Measurements from ENCODE around the gene PCSK6. TPM values are rescaled to one million over a fixed set of nuclear protein-coding genes. Genes with fewer than 3 reads are reported as not detected.

The PCSK6 gene
- total and polyA plus RNA-seq, 2 of the 8 experiments (the other 6 are each of a cell fraction or from before 2014, with no cell fraction given), result 1.9 to 4.0 TPM

- H4K8ac ChIP-seq (ENCODE audit: extremely low read depth, insufficient read depth, low read length), result no peak overlapping the region
- H3K9me3 ChIP-seq (ENCODE audit: insufficient read depth in 2 of 2, low read depth in 1 of 2, low read length in 1 of 2), result no peaks in the 10 kb centered on the region
- no peak overlapping the region for H3K27ac ChIP-seq (ENCODE audit: low read depth, low read length)
- WGBS, 2 experiments (ENCODE audit: extremely low coverage in 1 of 2, insufficient coverage in 1 of 2, insufficient read length in 1 of 2, insufficient replicate concordance in 2 of 2, low coverage in 1 of 2, low lambda C conversion rate in 2 of 2, missing lambda C conversion rate in 1 of 2), result 85% methylated on average over 10 of the region's 10 CpGs; no CpG with 5 or more reads in 1 of the 2 experiments
- no peak overlapping the region for H4K5ac ChIP-seq (ENCODE audit: insufficient read length, low read depth, low read length)
- no peak for FAIRE-seq
- DNase-seq (ENCODE audit: low read depth in 1 of 2, low spot score in 2 of 2), result no peak
- H2BK15ac ChIP-seq (ENCODE audit: low read length), result no peak overlapping the region
- H3K4me2 ChIP-seq (ENCODE audit: insufficient read depth in 1 of 2, low read depth in 2 of 2, low read length in 2 of 2), result no peak overlapping the region
- no peak overlapping the region for H3K14ac ChIP-seq (ENCODE audit: insufficient read length)
- H2BK20ac ChIP-seq (ENCODE audit: low read length), result no peak overlapping the region
- H3K27me3 ChIP-seq (replicated peaks in 1 of 4; ENCODE audit: control insufficient read depth in 3 of 4, extremely low read depth in 1 of 4, insufficient read depth in 3 of 4, low read length in 3 of 4), result no peaks in the 10 kb centered on the region
- no peak for TF ChIP-seq E2F6 (IDR thresholded peaks at IDR 0.05)
- TF ChIP-seq TBP (IDR thresholded peaks at IDR 0.05; ENCODE audit: low read depth, low read length), result no peak
- no peak for TF ChIP-seq TEAD4 (IDR thresholded peaks at IDR 0.05; ENCODE audit: low read depth, low read length)
- no peak for TF ChIP-seq CBX5 (IDR thresholded peaks at IDR 0.05; ENCODE audit: low read depth, low read length)
- TF ChIP-seq SP2 (IDR thresholded peaks at IDR 0.05; ENCODE audit: low read length), result no peak
- no peak for TF ChIP-seq ATF2 (IDR thresholded peaks at IDR 0.05; ENCODE audit: low read length)
- no peak for TF ChIP-seq RFX5 (IDR thresholded peaks at IDR 0.05; ENCODE audit: borderline replicate concordance, low read depth, low read length)
- H3K23me2 ChIP-seq (ENCODE audit: low read depth, low read length), result no peaks in the 10 kb centered on the region
- no peak overlapping the region for H3K4ac ChIP-seq (replicated peaks; ENCODE audit: insufficient read length, low read depth, low read length)
- no peaks in the 10 kb centered on the region for H3K79me2 ChIP-seq (ENCODE audit: control insufficient read depth in 1 of 2, insufficient read depth in 2 of 2, low read length in 2 of 2)
- H3K9ac ChIP-seq (replicated peaks in 1 of 4; ENCODE audit: extremely low read depth in 1 of 4, low read depth in 3 of 4, low read length in 3 of 4), result no peak overlapping the region
- no peak overlapping the region for H2BK120ac ChIP-seq (replicated peaks; ENCODE audit: low read depth, low read length)
- no peak overlapping the region for H3K56ac ChIP-seq (replicated peaks; ENCODE audit: insufficient read length, low read depth, low read length)
- no peaks in the 10 kb centered on the region for H3K79me1 ChIP-seq (ENCODE audit: low read depth, low read length)
- H3K4me3 ChIP-seq (ENCODE audit: extremely low read depth in 1 of 4, insufficient read depth in 2 of 4, low read depth in 3 of 4, low read length in 4 of 4), result no peak overlapping the region
- ChIA-PET POLR2A (ENCODE audit: partially characterized antibody) (interaction anchor here (1.0 kb wide), 1 partner anchor 12 kb away, joined by 4 read pairs; no protein-coding TSS in a partner anchor), CTCF (ENCODE audit: partially characterized antibody) (interaction anchor here (0.6 to 1.6 kb wide), 4 partner anchors 12 to 263 kb away, joined by 3 to 6 read pairs (median 4); no protein-coding TSS in a partner anchor)
- no peak overlapping the region for H2BK12ac ChIP-seq (ENCODE audit: low read depth, low read length)
- no peak overlapping the region for H4K91ac ChIP-seq (replicated peaks; ENCODE audit: insufficient read length, low read length)
- peaks cover 0 to 2% (median under 1%) of the 10 kb centered on the region in 4 experiments; a peak in 3 of 7 replicates for H3K4me1 ChIP-seq (replicated peaks in 1 of 4; ENCODE audit: control insufficient read depth in 3 of 4, insufficient read depth in 4 of 4, low read length in 3 of 4)
- no peak overlapping the region for H2AK5ac ChIP-seq (ENCODE audit: low read depth, low read length)
- H2BK5ac ChIP-seq (ENCODE audit: low read depth, low read length), result no peak overlapping the region
- no peak overlapping the region for H3K23ac ChIP-seq (ENCODE audit: insufficient read length)
- no peak overlapping the region for H3K18ac ChIP-seq (ENCODE audit: extremely low read depth, low read length)
- no peak overlapping the region for H2AFZ ChIP-seq (ENCODE audit: low read length)
- H3K36me3 ChIP-seq (ENCODE audit: control insufficient read depth in 2 of 4, insufficient read depth in 4 of 4, low read length in 3 of 4), result no peaks in the 10 kb centered on the region
- no peaks in the 10 kb centered on the region for H4K20me1 ChIP-seq (replicated peaks in 1 of 2; ENCODE audit: control insufficient read depth in 1 of 2, insufficient read depth in 2 of 2, low read length in 2 of 2)
Measured at GRCh38 chr15:101378171-101378755, 111.2 kb downstream of the PCSK6 start.

All from H1 (cell line).